ENCODE data around the gene ATF1. TPM values are rescaled to one million over a fixed set of nuclear protein-coding genes. Genes with fewer than 3 reads are reported as not detected.
"Not testable (repeated sequence)": the region's sequence is repeated elsewhere in the genome, so short reads cannot be mapped to it uniquely, and the experiment has no call there.

The ATF1 gene
- total RNA-seq, 1 donor from 2014 or later, result 25.0 TPM

DNA sequence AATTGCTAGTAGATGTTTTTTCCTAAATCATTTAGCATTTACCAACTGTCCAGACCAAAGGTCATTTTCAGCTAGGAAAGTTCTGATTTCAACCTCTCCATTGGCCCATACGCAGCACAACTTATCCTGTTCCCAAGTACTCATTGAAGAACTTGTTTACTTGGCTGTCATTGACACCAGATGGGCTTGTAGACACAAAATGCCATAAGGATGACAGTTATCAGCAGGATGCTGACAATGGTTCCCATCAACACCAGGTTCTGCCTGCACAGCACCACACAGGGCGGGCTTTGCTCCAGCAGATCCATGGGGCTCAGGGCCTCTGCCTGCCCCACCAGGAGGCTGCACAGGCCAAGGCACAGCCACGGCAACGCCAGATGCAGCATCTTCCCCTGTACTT lies 42.3 kb downstream of the ATF1 start:
- Mint-ChIP-seq H3K36me3 (ENCODE audit: low read depth, unreplicated experiment) (peaks cover 4% of the 10 kb centered on the region), H3K27ac (ENCODE audit: unreplicated experiment) (no peak overlapping the region), H3K27me3 (ENCODE audit: low read depth, unreplicated experiment) (no peaks in the 10 kb centered on the region), H3K9me3 (ENCODE audit: unreplicated experiment) (no peaks in the 10 kb centered on the region), H3K4me1 (ENCODE audit: low read depth, unreplicated experiment) (no peaks in the 10 kb centered on the region), H3K4me3 (ENCODE audit: unreplicated experiment) (no peak overlapping the region)
- TF ChIP-seq, protein P1, sequence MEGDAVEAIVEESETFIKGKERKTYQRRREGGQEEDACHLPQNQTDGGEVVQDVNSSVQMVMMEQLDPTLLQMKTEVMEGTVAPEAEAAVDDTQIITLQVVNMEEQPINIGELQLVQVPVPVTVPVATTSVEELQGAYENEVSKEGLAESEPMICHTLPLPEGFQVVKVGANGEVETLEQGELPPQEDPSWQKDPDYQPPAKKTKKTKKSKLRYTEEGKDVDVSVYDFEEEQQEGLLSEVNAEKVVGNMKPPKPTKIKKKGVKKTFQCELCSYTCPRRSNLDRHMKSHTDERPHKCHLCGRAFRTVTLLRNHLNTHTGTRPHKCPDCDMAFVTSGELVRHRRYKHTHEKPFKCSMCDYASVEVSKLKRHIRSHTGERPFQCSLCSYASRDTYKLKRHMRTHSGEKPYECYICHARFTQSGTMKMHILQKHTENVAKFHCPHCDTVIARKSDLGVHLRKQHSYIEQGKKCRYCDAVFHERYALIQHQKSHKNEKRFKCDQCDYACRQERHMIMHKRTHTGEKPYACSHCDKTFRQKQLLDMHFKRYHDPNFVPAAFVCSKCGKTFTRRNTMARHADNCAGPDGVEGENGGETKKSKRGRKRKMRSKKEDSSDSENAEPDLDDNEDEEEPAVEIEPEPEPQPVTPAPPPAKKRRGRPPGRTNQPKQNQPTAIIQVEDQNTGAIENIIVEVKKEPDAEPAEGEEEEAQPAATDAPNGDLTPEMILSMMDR (IDR thresholded peaks at IDR 0.05; ENCODE audit: insufficient read depth, low read depth, low read length), result no peak
- TF ChIP-seq EZH2 (IDR thresholded peaks at IDR 0.05; ENCODE audit: insufficient read depth, low read length), result no peak
- no peak for FAIRE-seq
- no peaks in the 10 kb centered on the region for H3K79me2 ChIP-seq (ENCODE audit: insufficient read depth, low read length)
- H3K27me3 ChIP-seq (ENCODE audit: insufficient read depth, low read length), result no peaks in the 10 kb centered on the region
- H3K4me1 ChIP-seq (ENCODE audit: insufficient read depth, low read length), result no peaks in the 10 kb centered on the region
- no peaks in the 10 kb centered on the region for H4K20me1 ChIP-seq (ENCODE audit: insufficient read depth, low read length)
- H3K4me2 ChIP-seq (ENCODE audit: low read length), result no peak overlapping the region
- no peak for DNase-seq (ENCODE audit: low read depth)
- no peak overlapping the region for H3K27ac ChIP-seq (ENCODE audit: low read depth, low read length)
- no peaks in the 10 kb centered on the region for H3K9me3 ChIP-seq (ENCODE audit: insufficient read depth, low read depth, low read length)
- peaks cover 8% of the 10 kb centered on the region for H3K36me3 ChIP-seq (ENCODE audit: insufficient read depth, low read length)
- H3K4me3 ChIP-seq (ENCODE audit: insufficient read depth, low read depth, low read length), result no peak overlapping the region
- no peak overlapping the region for H2AFZ ChIP-seq (ENCODE audit: low read depth, low read length)
- no peak overlapping the region for H3K9ac ChIP-seq (ENCODE audit: low read length)

DNA sequence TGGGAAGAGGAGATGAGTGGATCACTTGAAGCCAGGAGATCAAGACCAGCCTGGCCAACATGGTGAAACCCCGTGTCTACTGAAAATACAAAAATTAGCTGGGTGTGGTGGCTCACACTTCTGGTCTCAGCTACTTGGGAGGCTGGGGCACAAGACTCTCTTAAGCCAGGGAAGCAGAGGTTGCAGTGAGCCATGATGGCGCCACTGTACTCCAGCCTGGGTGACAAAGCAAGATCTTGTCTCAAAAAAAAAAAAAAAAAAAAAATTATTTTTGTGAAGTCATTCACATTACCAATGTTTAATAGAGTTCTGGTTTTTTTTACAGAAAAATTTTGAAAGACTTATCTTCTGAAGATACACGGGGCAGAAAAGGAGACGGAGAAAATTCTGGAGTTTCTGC lies 45.2 kb downstream of the ATF1 start:
- not testable (repeated sequence) for H3K27ac ChIP-seq (ENCODE audit: low read depth, low read length); H3K4me3 ChIP-seq (ENCODE audit: insufficient read depth, low read depth, low read length); H4K20me1 ChIP-seq (ENCODE audit: insufficient read depth, low read length); H3K27me3 ChIP-seq (ENCODE audit: insufficient read depth, low read length); H2AFZ ChIP-seq (ENCODE audit: low read depth, low read length); H3K79me2 ChIP-seq (ENCODE audit: insufficient read depth, low read length); H3K27ac Mint-ChIP-seq (ENCODE audit: unreplicated experiment); H3K9me3 Mint-ChIP-seq (ENCODE audit: unreplicated experiment); H3K27me3 Mint-ChIP-seq (ENCODE audit: low read depth, unreplicated experiment); H3K9me3 ChIP-seq (ENCODE audit: insufficient read depth, low read depth, low read length); H3K36me3 Mint-ChIP-seq (ENCODE audit: low read depth, unreplicated experiment); DNase-seq (ENCODE audit: low read depth); H3K4me1 ChIP-seq (ENCODE audit: insufficient read depth, low read length); H3K4me3 Mint-ChIP-seq (ENCODE audit: unreplicated experiment); H3K4me1 Mint-ChIP-seq (ENCODE audit: low read depth, unreplicated experiment); H3K9ac ChIP-seq (ENCODE audit: low read length); FAIRE-seq; H3K4me2 ChIP-seq (ENCODE audit: low read length)
- H3K36me3 ChIP-seq (ENCODE audit: insufficient read depth, low read length), result peaks cover 12% of the 10 kb centered on the region

DNA sequence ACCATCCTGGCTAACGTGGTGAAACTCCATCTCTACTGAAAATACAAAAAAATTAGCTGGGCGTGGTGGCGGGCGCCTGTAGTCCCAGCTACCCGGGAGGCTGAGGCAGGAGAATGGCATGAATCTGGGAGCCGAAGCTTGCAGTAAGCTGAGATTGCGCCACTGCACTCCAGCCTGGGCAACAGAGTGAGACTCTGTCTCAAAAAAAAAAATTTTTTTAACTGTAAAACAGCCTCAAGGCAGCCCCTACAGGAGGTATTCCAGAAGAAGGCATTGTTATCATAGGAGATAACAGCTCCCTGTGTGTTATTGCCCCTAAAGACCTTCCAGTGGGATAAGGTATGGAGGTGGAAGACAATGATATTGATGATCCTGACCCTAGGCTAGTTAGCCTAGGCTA lies 51.0 kb downstream of the ATF1 start:
- peaks cover 20% of the 10 kb centered on the region for H3K36me3 ChIP-seq (ENCODE audit: insufficient read depth, low read length)
- not testable (repeated sequence) for H3K27me3 Mint-ChIP-seq (ENCODE audit: low read depth, unreplicated experiment); H3K27ac Mint-ChIP-seq (ENCODE audit: unreplicated experiment); H3K4me1 ChIP-seq (ENCODE audit: insufficient read depth, low read length); H4K20me1 ChIP-seq (ENCODE audit: insufficient read depth, low read length); H3K9ac ChIP-seq (ENCODE audit: low read length); H2AFZ ChIP-seq (ENCODE audit: low read depth, low read length); H3K4me3 ChIP-seq (ENCODE audit: insufficient read depth, low read depth, low read length); DNase-seq (ENCODE audit: low read depth); H3K4me2 ChIP-seq (ENCODE audit: low read length); H3K4me1 Mint-ChIP-seq (ENCODE audit: low read depth, unreplicated experiment); H3K27me3 ChIP-seq (ENCODE audit: insufficient read depth, low read length); H3K4me3 Mint-ChIP-seq (ENCODE audit: unreplicated experiment); H3K9me3 ChIP-seq (ENCODE audit: insufficient read depth, low read depth, low read length); FAIRE-seq; H3K79me2 ChIP-seq (ENCODE audit: insufficient read depth, low read length); H3K9me3 Mint-ChIP-seq (ENCODE audit: unreplicated experiment); H3K27ac ChIP-seq (ENCODE audit: low read depth, low read length)
- H3K36me3 Mint-ChIP-seq (ENCODE audit: low read depth, unreplicated experiment), result peaks cover 11% of the 10 kb centered on the region

DNA sequence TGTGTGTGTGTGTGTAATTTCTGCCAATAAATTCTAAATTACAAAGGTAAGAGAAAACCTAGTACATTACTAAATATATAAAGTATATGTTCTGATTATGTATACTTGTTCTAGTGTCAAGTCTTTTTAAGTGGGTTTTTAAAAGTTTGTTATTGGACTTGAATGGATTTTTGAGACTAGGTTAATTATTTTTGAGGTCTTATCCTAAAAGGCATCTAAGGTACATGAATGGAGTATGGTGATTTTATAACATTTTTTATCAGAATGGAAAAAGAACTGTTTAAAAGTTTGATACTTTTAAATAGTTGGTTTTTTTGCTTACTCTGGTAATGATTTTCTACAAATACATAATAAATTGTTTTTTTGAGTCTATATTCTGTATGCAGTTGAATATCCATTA lies 56.3 kb downstream of the ATF1 start:
- Mint-ChIP-seq H3K9me3 (ENCODE audit: unreplicated experiment) (no peaks in the 10 kb centered on the region), H3K4me1 (ENCODE audit: low read depth, unreplicated experiment) (no peaks in the 10 kb centered on the region), H3K36me3 (ENCODE audit: low read depth, unreplicated experiment) (peaks cover 9% of the 10 kb centered on the region), H3K4me3 (ENCODE audit: unreplicated experiment) (no peak overlapping the region), H3K27me3 (ENCODE audit: low read depth, unreplicated experiment) (no peaks in the 10 kb centered on the region), H3K27ac (ENCODE audit: unreplicated experiment) (no peak overlapping the region)
- H3K9ac ChIP-seq (ENCODE audit: low read length), result no peak overlapping the region
- no peaks in the 10 kb centered on the region for H3K9me3 ChIP-seq (ENCODE audit: insufficient read depth, low read depth, low read length)
- H3K27ac ChIP-seq (ENCODE audit: low read depth, low read length), result no peak overlapping the region
- H4K20me1 ChIP-seq (ENCODE audit: insufficient read depth, low read length), result no peaks in the 10 kb centered on the region
- no peaks in the 10 kb centered on the region for H3K4me1 ChIP-seq (ENCODE audit: insufficient read depth, low read length)
- H2AFZ ChIP-seq (ENCODE audit: low read depth, low read length), result no peak overlapping the region
- H3K79me2 ChIP-seq (ENCODE audit: insufficient read depth, low read length), result no peaks in the 10 kb centered on the region
- FAIRE-seq (no peak), DNase-seq (ENCODE audit: low read depth) (no peak)
- H3K4me3 ChIP-seq (ENCODE audit: insufficient read depth, low read depth, low read length), result no peak overlapping the region
- H3K36me3 ChIP-seq (ENCODE audit: insufficient read depth, low read length), result peaks cover 1% of the 10 kb centered on the region
- TF ChIP-seq EZH2 (IDR thresholded peaks at IDR 0.05; ENCODE audit: insufficient read depth, low read length), result no peak
- TF ChIP-seq, protein P1 (IDR thresholded peaks at IDR 0.05; ENCODE audit: insufficient read depth, low read depth, low read length), result no peak
- H3K27me3 ChIP-seq (ENCODE audit: insufficient read depth, low read length), result no peaks in the 10 kb centered on the region
- no peak overlapping the region for H3K4me2 ChIP-seq (ENCODE audit: low read length)
